Activated naive CD8-positive, alpha-beta T cell (primary cell): ENCODE data around the gene HOOK1.
"Not testable (repeated sequence)": the region's sequence is repeated elsewhere in the genome, so short reads cannot be mapped to it uniquely, and the experiment has no call there.

Experiments
- H3K27ac Mint-ChIP-seq: one replicate; pipeline ENCODE4 v1.8.0; 2021; ENCODE audit warnings: mixed read lengths
- H3K27me3 Mint-ChIP-seq: one replicate; pipeline ENCODE4 v1.8.0; 2021; ENCODE audit warnings: mixed read lengths
- H3K36me3 Mint-ChIP-seq: one replicate; pipeline ENCODE4 v1.8.0; 2021; ENCODE audit warnings: mixed read lengths
- H3K4me1 Mint-ChIP-seq: one replicate; pipeline ENCODE4 v1.8.0; 2021; ENCODE audit warnings: low read depth, mixed read lengths
- H3K4me3 Mint-ChIP-seq: one replicate; pipeline ENCODE4 v1.8.0; 2021; ENCODE audit warnings: mild to moderate bottlenecking, mixed read lengths
- H3K9me3 Mint-ChIP-seq: one replicate; pipeline ENCODE4 v1.8.0; 2021; ENCODE audit warnings: low read depth, mixed read lengths

The HOOK1 gene

DNA sequence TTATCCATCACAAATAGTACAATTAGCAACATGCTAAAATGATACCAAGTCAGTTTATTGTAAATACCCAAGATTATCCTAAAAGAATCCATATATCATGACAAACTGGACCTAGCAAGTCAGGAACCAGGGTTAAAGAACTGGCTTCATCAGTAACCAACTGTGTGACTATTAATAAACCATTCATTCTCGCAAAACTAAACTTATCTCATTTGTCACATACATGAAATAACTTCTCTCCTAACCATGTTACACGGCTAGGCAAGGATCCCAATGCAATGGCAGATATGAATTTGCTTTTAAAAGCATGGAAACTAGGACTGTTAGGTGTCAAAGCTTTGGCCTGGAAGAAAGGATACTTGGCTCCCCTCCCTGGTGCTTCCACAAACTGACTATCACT lies 82.4 kb downstream of the HOOK1 start:
- H3K27ac Mint-ChIP-seq, result no peak overlapping the region
- H3K36me3 Mint-ChIP-seq, result peaks cover 6% of the 10 kb centered on the region
- H3K9me3 Mint-ChIP-seq, result no peaks in the 10 kb centered on the region
- no peaks in the 10 kb centered on the region for H3K27me3 Mint-ChIP-seq
- H3K4me1 Mint-ChIP-seq, result peaks cover 21% of the 10 kb centered on the region
- no peak overlapping the region for H3K4me3 Mint-ChIP-seq

DNA sequence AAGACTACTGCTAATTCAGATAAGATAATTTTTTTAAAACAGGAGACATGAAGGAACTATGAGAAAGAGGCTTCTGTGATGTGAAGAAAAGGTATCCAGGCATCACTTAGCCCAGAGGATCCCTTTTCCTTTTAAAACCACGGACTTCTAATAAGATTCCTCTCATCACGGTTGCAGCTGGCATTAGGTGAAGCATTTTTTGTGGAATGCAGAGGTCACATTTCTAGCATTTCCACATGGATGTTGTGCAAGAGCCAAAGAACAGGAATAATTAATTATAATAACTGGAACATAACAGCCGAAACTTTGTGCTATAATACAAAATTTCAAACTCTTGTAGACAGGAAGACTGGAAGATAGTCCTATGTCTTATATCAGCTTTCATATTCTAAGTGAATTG lies 84.2 kb downstream of the HOOK1 start:
- H3K9me3 Mint-ChIP-seq, result no peaks in the 10 kb centered on the region
- no peak overlapping the region for H3K27ac Mint-ChIP-seq
- H3K4me3 Mint-ChIP-seq, result no peak overlapping the region
- H3K27me3 Mint-ChIP-seq, result no peaks in the 10 kb centered on the region
- H3K36me3 Mint-ChIP-seq, result peaks cover 10% of the 10 kb centered on the region
- H3K4me1 Mint-ChIP-seq, result peaks cover 4% of the 10 kb centered on the region

DNA sequence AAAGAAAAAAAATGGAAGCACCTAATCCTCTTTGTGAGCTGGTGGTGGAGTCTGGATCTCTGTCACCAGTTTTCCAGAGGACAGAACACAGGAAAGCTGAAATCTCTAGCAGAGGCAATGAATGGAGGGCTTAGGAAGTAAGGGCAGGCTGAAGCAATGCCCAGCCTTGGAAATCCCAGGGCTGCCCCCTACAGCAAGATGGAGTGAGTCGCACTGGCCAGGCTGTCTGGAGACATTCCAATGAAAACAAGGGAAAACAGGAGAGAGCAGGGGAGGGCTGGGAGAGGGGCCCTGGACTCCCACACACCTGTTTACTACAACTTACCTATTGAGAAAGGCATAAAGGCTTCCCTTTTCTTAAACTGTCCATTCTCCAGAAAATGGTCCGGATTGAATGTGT lies 85.9 kb downstream of the HOOK1 start:
- H3K9me3 Mint-ChIP-seq, result no peaks in the 10 kb centered on the region
- no peak overlapping the region for H3K27ac Mint-ChIP-seq
- no peaks in the 10 kb centered on the region for H3K4me1 Mint-ChIP-seq
- H3K36me3 Mint-ChIP-seq, result peaks cover 13% of the 10 kb centered on the region
- H3K27me3 Mint-ChIP-seq, result no peaks in the 10 kb centered on the region
- no peak overlapping the region for H3K4me3 Mint-ChIP-seq

DNA sequence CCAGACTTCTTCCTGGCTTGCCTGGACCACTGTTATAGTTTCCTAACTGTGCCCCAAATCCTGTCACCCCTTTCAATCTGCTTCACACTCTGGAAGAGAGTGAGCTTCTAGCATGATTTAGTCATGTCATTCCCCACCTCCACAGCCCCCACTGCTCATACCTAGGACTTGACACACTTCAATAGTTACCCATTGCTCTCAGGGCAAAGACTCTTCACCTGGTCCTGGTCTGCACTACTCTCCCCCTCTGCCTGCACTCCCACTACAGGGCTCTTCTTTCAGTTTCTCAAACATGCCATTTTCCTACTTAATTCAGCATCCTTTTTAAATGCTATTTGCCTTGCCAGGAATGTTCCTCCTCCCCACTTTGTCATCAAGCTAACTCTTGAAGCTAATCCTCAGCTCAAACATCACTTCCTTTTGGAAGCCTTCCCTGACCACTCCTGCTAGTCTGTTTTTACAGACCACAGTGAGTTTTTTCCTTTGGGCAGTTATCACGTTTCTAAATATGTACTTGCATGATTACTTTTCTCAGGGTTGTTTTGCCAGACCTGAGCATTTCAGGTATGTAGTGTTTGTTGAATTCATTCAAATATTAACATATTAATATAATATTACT lies 87.1 kb downstream of the HOOK1 start:
- H3K4me1 Mint-ChIP-seq, result no peaks in the 10 kb centered on the region
- no peak overlapping the region for H3K27ac Mint-ChIP-seq
- no peaks in the 10 kb centered on the region for H3K27me3 Mint-ChIP-seq
- peaks cover 15% of the 10 kb centered on the region for H3K36me3 Mint-ChIP-seq
- H3K4me3 Mint-ChIP-seq, result no peak overlapping the region
- no peaks in the 10 kb centered on the region for H3K9me3 Mint-ChIP-seq

DNA sequence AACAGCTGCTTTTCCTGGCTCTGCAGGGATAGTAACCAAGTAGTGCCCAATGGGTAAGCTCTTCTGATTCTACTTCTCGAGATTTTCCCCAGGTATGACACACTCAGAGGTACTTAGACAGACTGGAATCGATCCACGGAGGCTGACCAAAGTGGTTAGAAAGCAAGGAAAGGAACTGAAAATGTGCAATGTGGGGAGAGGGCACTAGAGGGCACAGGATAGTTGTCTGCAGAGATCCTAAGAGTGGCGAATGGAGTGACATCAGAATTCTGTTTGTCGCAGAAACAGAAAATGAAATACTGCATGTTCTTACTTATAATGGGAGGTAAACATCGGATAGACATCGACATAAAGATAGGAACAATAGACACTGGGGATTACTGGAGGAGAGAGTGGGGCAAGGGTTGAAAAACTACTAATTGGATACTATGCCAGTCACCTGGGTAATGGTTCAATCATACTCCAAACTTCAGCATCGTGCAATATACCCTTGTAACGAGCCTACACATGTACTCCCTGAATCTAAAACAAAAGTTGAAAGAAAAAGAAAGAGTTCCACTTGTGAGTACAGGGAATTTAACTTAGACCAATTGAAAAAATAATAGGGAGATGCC lies 88.5 kb downstream of the HOOK1 start:
- Mint-ChIP-seq H3K9me3 (no peaks in the 10 kb centered on the region), H3K27me3 (no peaks in the 10 kb centered on the region), H3K4me1 (no peaks in the 10 kb centered on the region), H3K4me3 (no peak overlapping the region), H3K36me3 (peaks cover 21% of the 10 kb centered on the region), H3K27ac (no peak overlapping the region)

DNA sequence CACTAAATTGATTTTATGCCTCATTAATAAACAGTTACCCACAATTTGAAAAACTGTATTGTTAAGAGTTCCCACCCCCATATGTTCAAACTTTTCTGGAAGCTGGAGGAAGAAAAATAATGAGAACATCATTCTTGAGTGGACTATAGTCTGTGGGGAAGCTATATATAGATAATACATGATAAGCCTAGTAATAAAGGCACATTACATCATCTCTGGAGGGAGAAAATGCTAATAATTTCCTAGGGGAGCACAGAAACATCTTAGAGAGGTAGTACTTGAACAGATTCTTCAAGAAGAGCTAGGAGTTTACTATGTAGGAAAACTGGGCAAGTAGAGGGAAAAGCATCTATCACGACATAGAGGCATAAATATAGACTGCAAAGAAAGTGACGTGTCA lies 92.2 kb downstream of the HOOK1 start:
- no peaks in the 10 kb centered on the region for H3K4me1 Mint-ChIP-seq
- H3K27me3 Mint-ChIP-seq, result no peaks in the 10 kb centered on the region
- H3K4me3 Mint-ChIP-seq, result no peak overlapping the region
- no peaks in the 10 kb centered on the region for H3K9me3 Mint-ChIP-seq
- peaks cover 30% of the 10 kb centered on the region for H3K36me3 Mint-ChIP-seq
- no peak overlapping the region for H3K27ac Mint-ChIP-seq

DNA sequence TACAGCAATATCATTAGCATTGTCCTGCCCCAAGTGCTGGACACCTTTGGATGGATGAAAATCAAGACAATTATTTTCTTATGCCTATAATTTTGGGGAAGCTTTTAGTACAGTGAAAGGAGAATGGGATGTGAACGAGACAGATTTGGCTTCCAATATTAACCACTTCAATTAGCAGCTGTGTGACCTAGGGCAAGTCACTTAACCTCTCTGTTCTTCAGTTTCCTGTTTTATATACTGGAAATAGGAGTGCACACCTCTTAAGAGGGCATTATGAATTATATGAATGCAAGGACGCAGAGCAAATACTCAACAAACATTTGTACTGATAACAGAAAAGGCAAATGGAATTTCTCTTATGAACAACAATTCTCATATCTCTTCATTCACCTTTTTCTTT lies 93.3 kb downstream of the HOOK1 start:
- Mint-ChIP-seq H3K9me3 (no peaks in the 10 kb centered on the region), H3K27me3 (no peaks in the 10 kb centered on the region), H3K36me3 (peaks cover 31% of the 10 kb centered on the region), H3K27ac (no peak overlapping the region), H3K4me1 (no peaks in the 10 kb centered on the region), H3K4me3 (no peak overlapping the region)

DNA sequence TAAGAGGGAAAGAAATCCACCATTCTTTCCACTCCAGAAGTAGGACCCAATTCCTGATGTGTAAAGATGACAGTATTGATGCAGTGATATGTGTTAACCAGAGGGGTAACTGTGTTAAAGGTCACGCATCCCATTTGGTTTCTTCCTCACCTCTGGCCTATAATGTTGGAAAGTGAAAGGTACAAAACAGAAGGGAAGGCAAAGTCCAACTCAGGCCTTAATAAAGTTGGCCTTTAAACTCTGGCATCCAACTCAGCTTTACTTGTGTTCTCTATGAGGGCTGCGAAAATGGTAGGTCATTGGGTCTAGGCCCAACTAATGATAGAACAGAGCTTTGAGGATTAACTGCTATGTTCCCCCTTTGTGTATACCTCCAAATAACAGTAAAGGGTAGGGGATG lies 93.9 kb downstream of the HOOK1 start:
- Mint-ChIP-seq H3K4me3 (no peak overlapping the region), H3K27me3 (no peaks in the 10 kb centered on the region), H3K36me3 (peaks cover 27% of the 10 kb centered on the region), H3K9me3 (no peaks in the 10 kb centered on the region), H3K4me1 (no peaks in the 10 kb centered on the region), H3K27ac (no peak overlapping the region)

DNA sequence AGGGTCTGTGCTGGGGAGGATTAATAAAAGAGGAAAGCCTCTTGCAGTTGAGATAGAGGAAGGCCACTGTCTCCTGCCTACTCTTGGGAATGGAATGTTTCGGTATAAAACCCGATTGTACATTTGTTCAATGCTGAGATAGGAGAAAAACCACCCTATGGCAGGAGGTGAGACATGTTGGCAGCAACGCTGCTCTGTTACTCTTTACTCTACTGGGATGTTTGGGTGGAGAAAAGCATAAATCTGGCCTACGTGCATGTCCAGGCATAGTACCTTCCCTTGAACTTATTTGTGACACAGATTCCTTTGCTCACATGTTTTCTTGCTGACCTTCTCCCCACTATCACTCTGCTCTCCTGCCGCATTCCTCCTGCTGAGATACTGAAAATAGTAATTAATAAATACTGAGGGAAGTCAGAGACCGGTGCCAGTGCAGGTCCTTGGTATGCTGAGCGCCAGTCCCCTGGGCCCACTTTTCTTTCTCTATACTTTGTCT lies 100.1 kb downstream of the HOOK1 start:
- H3K27me3 Mint-ChIP-seq, H3K4me1 Mint-ChIP-seq, H3K4me3 Mint-ChIP-seq, H3K9me3 Mint-ChIP-seq, H3K27ac Mint-ChIP-seq: not testable (repeated sequence)
- peaks cover 14% of the 10 kb centered on the region for H3K36me3 Mint-ChIP-seq

DNA sequence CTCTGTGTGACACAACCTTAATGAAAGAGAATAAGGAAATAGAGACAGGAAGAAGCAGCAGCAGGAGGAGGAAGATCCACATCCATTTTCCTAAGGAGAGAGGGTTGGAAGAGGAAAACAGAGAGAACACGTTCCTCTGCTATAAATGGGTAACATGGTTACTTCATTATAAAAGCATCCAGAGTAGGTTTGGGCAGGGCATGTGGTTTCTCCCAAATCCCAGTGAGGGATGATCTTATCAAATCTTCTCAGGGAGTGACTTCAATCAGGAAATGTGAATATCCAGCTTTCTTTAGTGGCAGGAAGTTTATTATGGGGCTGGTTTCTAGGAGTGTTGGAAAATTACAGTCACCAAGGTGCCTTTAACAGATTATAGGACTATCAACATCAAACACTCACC lies 100.8 kb downstream of the HOOK1 start:
- H3K4me1 Mint-ChIP-seq, result no peaks in the 10 kb centered on the region
- H3K4me3 Mint-ChIP-seq, result no peak overlapping the region
- peaks cover 14% of the 10 kb centered on the region for H3K36me3 Mint-ChIP-seq
- H3K27ac Mint-ChIP-seq, result no peak overlapping the region
- no peaks in the 10 kb centered on the region for H3K9me3 Mint-ChIP-seq
- no peaks in the 10 kb centered on the region for H3K27me3 Mint-ChIP-seq

DNA sequence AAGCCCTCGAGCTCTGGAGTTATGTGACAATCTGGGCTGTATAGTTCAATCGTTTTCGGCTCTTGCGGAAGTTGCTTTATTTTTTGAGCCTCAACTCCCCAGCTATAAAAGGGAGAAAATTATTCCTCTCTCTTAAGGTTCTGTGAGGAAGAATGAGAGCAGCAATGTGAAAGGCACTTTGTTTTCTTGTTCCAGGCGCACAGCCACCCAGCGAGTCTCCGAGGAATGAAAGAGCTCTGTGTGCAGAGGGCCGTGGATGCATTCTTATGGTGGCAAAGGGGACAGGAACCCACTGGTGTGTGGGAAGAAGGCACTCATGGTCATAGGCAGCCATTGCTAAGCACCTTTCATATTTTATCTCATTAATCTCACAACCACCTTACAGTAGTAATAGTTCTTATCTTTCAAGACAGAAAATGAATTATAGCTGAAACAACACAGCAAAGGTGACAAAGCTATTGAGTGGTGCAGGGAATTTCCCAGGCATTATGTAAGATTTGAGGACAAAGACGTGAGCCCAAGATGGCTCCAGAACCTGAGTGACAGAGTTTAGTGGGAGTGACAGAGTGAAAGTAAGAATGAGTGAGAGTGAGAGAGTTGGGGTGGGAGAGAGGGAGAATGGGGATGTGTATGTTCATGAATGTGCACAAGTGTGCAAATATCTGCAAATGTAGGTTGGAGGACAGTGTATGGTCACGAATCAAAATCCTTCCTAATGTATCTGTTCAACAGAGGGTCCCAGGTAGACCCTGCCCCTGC lies 102.5 kb downstream of the HOOK1 start:
- Mint-ChIP-seq H3K27me3 (no peaks in the 10 kb centered on the region), H3K9me3 (no peaks in the 10 kb centered on the region), H3K4me1 (no peaks in the 10 kb centered on the region), H3K27ac (no peak overlapping the region), H3K36me3 (peaks cover 11% of the 10 kb centered on the region), H3K4me3 (no peak overlapping the region)

DNA sequence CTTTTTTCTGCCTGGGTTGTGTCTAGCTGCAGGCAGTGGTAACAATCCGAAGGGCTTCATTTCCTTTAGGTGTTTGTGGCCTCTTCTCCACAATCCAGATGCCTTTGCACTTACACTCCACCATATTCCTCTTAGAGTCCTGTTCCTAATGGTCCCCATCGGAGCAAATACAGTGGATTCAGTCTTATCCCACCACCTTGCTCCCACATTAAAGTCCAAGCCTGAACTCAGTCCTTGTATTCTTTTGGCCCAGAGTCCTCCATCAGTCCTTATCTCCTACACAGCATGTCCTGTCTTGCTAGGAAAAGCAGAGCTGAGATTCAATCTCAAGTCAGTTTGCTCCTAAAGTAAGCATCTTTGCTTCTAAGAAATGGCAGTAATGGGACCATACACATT lies 103.0 kb downstream of the HOOK1 start:
- Mint-ChIP-seq H3K9me3 (no peaks in the 10 kb centered on the region), H3K36me3 (peaks cover 14% of the 10 kb centered on the region), H3K4me1 (no peaks in the 10 kb centered on the region), H3K27ac (no peak overlapping the region), H3K27me3 (no peaks in the 10 kb centered on the region), H3K4me3 (no peak overlapping the region)

DNA sequence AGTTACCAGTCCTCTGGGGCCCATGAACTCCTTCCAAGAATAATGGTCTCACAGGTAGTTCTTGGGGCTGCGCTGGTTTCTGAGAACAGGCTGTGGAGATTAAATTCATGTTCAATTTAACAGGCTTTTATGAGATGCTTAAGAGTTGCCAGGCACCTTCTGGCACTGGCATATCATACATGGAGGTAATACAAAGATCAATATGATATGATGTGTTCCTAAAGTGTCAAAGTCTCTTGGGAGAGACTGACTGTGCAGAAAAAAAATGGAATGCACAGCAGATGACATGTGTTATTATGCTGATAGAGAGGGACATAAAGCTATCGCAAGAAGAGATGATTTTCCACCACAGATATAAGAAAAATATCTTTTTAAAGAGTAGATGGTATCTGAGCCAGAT lies 105.0 kb downstream of the HOOK1 start:
- H3K27ac Mint-ChIP-seq, result no peak overlapping the region
- no peak overlapping the region for H3K4me3 Mint-ChIP-seq
- peaks cover 8% of the 10 kb centered on the region for H3K9me3 Mint-ChIP-seq
- peaks cover 22% of the 10 kb centered on the region for H3K36me3 Mint-ChIP-seq
- H3K27me3 Mint-ChIP-seq, result no peaks in the 10 kb centered on the region
- H3K4me1 Mint-ChIP-seq, result peaks cover under 1% of the 10 kb centered on the region

DNA sequence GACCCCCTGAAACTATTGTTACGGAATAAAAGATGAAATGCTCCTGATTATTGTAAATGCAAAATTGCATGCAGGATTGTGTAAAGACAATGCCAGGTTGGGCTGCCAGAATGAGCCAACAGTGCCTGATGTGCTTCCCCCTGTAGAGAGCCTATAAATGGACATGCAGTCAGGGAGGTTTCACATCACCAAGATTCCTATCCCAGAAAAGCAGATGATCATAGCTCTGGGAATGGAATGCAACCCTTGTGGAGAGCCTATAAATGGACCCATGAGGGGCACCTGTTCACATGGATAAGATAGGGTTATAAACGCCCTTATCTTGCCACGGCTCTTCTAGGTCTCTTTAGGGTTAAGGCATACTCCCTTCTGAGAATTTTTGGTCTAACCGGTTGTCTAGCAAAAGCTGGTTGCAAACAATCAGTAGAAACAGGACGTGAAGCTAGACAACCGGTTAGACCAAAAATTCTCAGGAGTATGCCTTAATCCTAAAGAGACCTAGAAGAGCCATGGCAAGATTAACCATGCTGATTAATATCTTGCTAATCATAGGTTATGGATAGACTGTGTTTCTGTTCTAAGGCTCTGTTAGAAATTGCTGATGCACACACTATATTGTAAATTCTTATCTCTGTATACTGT lies 106.6 kb downstream of the HOOK1 start:
- not testable (repeated sequence) for H3K27me3 Mint-ChIP-seq, H3K27ac Mint-ChIP-seq, H3K4me3 Mint-ChIP-seq
- peaks cover 12% of the 10 kb centered on the region for H3K4me1 Mint-ChIP-seq
- peaks cover 12% of the 10 kb centered on the region for H3K9me3 Mint-ChIP-seq
- peaks cover 25% of the 10 kb centered on the region for H3K36me3 Mint-ChIP-seq

DNA sequence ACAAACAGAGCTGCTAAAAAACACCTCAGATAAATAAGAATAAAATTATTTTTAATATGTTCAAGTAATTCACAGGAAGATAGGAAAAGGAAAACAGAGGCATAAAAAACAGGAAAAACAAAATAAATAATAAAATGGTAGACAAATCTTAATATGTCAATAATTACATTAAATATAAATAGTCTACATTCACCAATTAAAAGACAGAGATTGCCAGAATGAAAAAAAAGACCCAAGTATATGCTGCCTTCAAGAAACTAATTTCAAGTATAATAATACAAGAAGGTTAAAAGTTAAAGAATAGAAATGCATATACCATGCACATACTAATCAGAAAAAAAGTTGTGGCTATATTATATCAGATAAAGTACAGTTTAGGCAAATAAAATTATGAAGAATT lies 109.9 kb downstream of the HOOK1 start:
- H3K4me1 Mint-ChIP-seq, result peaks cover 18% of the 10 kb centered on the region
- H3K36me3 Mint-ChIP-seq, result peaks cover 22% of the 10 kb centered on the region
- H3K9me3 Mint-ChIP-seq, result peaks cover 12% of the 10 kb centered on the region
- H3K4me3 Mint-ChIP-seq, result no peak overlapping the region
- no peak overlapping the region for H3K27ac Mint-ChIP-seq
- H3K27me3 Mint-ChIP-seq, result peaks cover 4% of the 10 kb centered on the region
